H9 (cell line): Measurements from ENCODE around the gene LONRF3. TPM values are rescaled to one million over a fixed set of nuclear protein-coding genes. Genes with fewer than 3 reads are reported as not detected.

Source experiments
- DNase-seq: peaks from one replicate; pipeline ENCODE4 v3.0.0-alpha.2; 2017
- H2AFZ ChIP-seq: one replicate; pipeline ENCODE4 v1.6.1; 2013; ENCODE audit warnings: mild to moderate bottlenecking, low read length, control low read depth, moderate library complexity
- H2AK5ac ChIP-seq: 2 replicates; pipeline ENCODE4 v1.6.1; 2013; ENCODE audit warnings: low read length, control low read depth, mixed read lengths; ENCODE audit not compliant: insufficient read length
- H2BK120ac ChIP-seq: one replicate; pipeline ENCODE4 v1.6.1; 2013; ENCODE audit warnings: low read depth, mild to moderate bottlenecking, low read length, control low read depth, inconsistent platforms; ENCODE audit not compliant: poor library complexity, severe bottlenecking
- H2BK12ac ChIP-seq: 2 replicates; pipeline ENCODE4 v1.6.1; 2013; ENCODE audit warnings: low read length, control low read depth, mixed read lengths, low read depth; ENCODE audit not compliant: insufficient read length
- H2BK15ac ChIP-seq: 2 replicates; pipeline ENCODE4 v1.6.1; 2013; ENCODE audit warnings: low read depth, low read length, control low read depth
- H2BK20ac ChIP-seq: one replicate; pipeline ENCODE4 v1.6.1; 2013; ENCODE audit warnings: low read depth, mild to moderate bottlenecking, low read length, control low read depth, inconsistent platforms; ENCODE audit not compliant: poor library complexity, severe bottlenecking
- H2BK5ac ChIP-seq: 2 replicates; pipeline ENCODE4 v1.6.1; 2013; ENCODE audit warnings: low read length, control low read depth, mixed read lengths; ENCODE audit not compliant: insufficient read length
- H3K14ac ChIP-seq: 2 replicates; pipeline ENCODE4 v1.6.1; 2013; ENCODE audit warnings: low read length, control low read depth; ENCODE audit not compliant: insufficient read depth
- H3K18ac ChIP-seq: 2 replicates; pipeline ENCODE4 v1.6.1; 2013; ENCODE audit warnings: low read depth, mild to moderate bottlenecking, mixed read lengths, low read length, control low read depth; ENCODE audit not compliant: insufficient read length
- H3K23ac ChIP-seq: 2 replicates; pipeline ENCODE4 v1.6.1; 2013; ENCODE audit warnings: low read length, control low read depth, mixed read lengths, low read depth; ENCODE audit not compliant: insufficient read length
- H3K23me2 ChIP-seq: 2 replicates; pipeline ENCODE4 v1.6.1; 2013; ENCODE audit warnings: low read depth, mild to moderate bottlenecking, mixed read lengths, low read length, control low read depth; ENCODE audit not compliant: insufficient read length, poor library complexity, severe bottlenecking
- H3K27ac ChIP-seq: 2 replicates; pipeline ENCODE4 v1.5.1; 2013; ENCODE audit warnings: low read length, control low read depth, mixed read lengths, low read depth; ENCODE audit not compliant: insufficient read length
- H3K27me3 ChIP-seq: 2 replicates; pipeline ENCODE4 v1.6.1; 2013; ENCODE audit warnings: low read length, control low read depth, inconsistent platforms; ENCODE audit not compliant: insufficient read depth
- H3K4ac ChIP-seq: 2 replicates; pipeline ENCODE4 v1.6.1; 2013; ENCODE audit warnings: low read depth, mild to moderate bottlenecking, control low read depth, inconsistent platforms, low read length, moderate library complexity
- H3K4me1 ChIP-seq: 2 replicates; pipeline ENCODE4 v1.6.1; 2013; ENCODE audit warnings: low read length, control low read depth, inconsistent platforms; ENCODE audit not compliant: insufficient read depth
- H3K4me2 ChIP-seq: 2 replicates; pipeline ENCODE4 v1.6.1; 2013; ENCODE audit warnings: low read length, control low read depth, mixed read lengths; ENCODE audit not compliant: insufficient read length, insufficient read depth
- H3K56ac ChIP-seq: 2 replicates; pipeline ENCODE4 v1.6.1; 2013; ENCODE audit warnings: low read depth, mild to moderate bottlenecking, mixed read lengths, low read length, control low read depth; ENCODE audit not compliant: insufficient read length
- H3K79me1 ChIP-seq: 2 replicates; pipeline ENCODE4 v1.6.1; 2013; ENCODE audit warnings: low read depth, mild to moderate bottlenecking, moderate library complexity, low read length, control low read depth, inconsistent platforms; ENCODE audit not compliant: insufficient read depth, poor library complexity, severe bottlenecking
- H3K79me2 ChIP-seq: 2 replicates; pipeline ENCODE4 v1.6.1; 2013; ENCODE audit warnings: low read length, control low read depth, inconsistent platforms; ENCODE audit not compliant: insufficient read depth
- H3K9ac ChIP-seq: 2 replicates; pipeline ENCODE4 v1.6.1; 2013; ENCODE audit warnings: low read length, control low read depth, mixed read lengths; ENCODE audit not compliant: insufficient read length; ENCODE audit errors: extremely low read depth
- H3K9me3 ChIP-seq: one replicate; pipeline ENCODE4 v1.6.1; 2013; ENCODE audit warnings: low read depth, low read length, inconsistent platforms; ENCODE audit not compliant: control insufficient read depth
- H3T11ph ChIP-seq: one replicate; pipeline ENCODE4 v1.6.1; 2013; ENCODE audit warnings: mild to moderate bottlenecking, low read length, control low read depth, inconsistent platforms
- H4K20me1 ChIP-seq: one replicate; pipeline ENCODE4 v1.6.1; 2013; ENCODE audit not compliant: control insufficient read depth, insufficient read length, insufficient read depth
- H4K5ac ChIP-seq: 2 replicates; pipeline ENCODE4 v1.6.1; 2013; ENCODE audit warnings: low read depth, mild to moderate bottlenecking, mixed read lengths, low read length, control low read depth; ENCODE audit not compliant: insufficient read length
- H4K8ac ChIP-seq: replicated peaks from 2 replicates; pipeline ENCODE4 v1.6.1; 2013; ENCODE audit warnings: low read length, control low read depth, mixed read lengths, low read depth; ENCODE audit not compliant: insufficient read length
- H4K91ac ChIP-seq: 2 replicates; pipeline ENCODE4 v1.6.1; 2013; ENCODE audit warnings: low read depth, mild to moderate bottlenecking, moderate library complexity, mixed read lengths, low read length, control low read depth; ENCODE audit not compliant: insufficient read length
- H3K27ac Mint-ChIP-seq, 3 experiments: 2 replicates in 2 of 3; 3 replicates in 1 of 3; pipeline ENCODE4 v1.8.0; 2020 to 2021; ENCODE audit warnings: mixed read lengths in 3 of 3, mild to moderate bottlenecking in 1 of 3, moderate library complexity in 1 of 3
- H3K27me3 Mint-ChIP-seq: 2 replicates; pipeline ENCODE4 v1.8.0; 2021; ENCODE audit warnings: low read depth, mild to moderate bottlenecking, moderate library complexity, mixed read lengths
- H3K36me3 Mint-ChIP-seq, 3 experiments: 2 replicates in 2 of 3; 3 replicates in 1 of 3; pipeline ENCODE4 v1.8.0; 2020 to 2021; ENCODE audit warnings: low read depth in 3 of 3, mixed read lengths in 3 of 3; ENCODE audit not compliant: insufficient read depth in 1 of 3
- H3K4me1 Mint-ChIP-seq, 2 experiments: 2 replicates each; pipeline ENCODE4 v1.8.0; 2020; ENCODE audit warnings: mixed read lengths in 2 of 2
- H3K4me3 Mint-ChIP-seq, 2 experiments: 2 replicates in 1 of 2; 3 replicates in 1 of 2; pipeline ENCODE4 v1.8.0; 2020 to 2021; ENCODE audit warnings: mild to moderate bottlenecking in 2 of 2, mixed read lengths in 2 of 2, moderate library complexity in 1 of 2
- H3K9me3 Mint-ChIP-seq, 2 experiments: 2 replicates in 1 of 2; 3 replicates in 1 of 2; pipeline ENCODE4 v1.8.0; 2020; ENCODE audit warnings: mild to moderate bottlenecking in 2 of 2, mixed read lengths in 2 of 2, moderate library complexity in 1 of 2
- CTCF ChIP-seq: fragments of 200-600 bp; sonication (generic); conservative IDR thresholded peaks from 3 replicates; pipeline ENCODE4 v1.8.0; 2021; ENCODE audit warnings: antibody characterized with exemption, mild to moderate bottlenecking
- WGBS: extraction: QIAGEN DNeasy Blood & Tissue Kit; methylation state at CpG from one replicate; pipeline ENCODE4 v1.1.7; 2013; ENCODE audit warnings: missing lambda C conversion rate, low lambda C conversion rate, mixed read lengths; ENCODE audit not compliant: insufficient read length; ENCODE audit errors: extremely low coverage; 5-methylcytosine and 5-hydroxymethylcytosine counted together
- long read RNA-seq: library from polyadenylated mRNA; unstranded; transcript quantifications from one replicate; pipeline ENCODE4 v2.0.0, GENCODE V29; 2020
- total RNA-seq: library from RNA; stranded (reverse); gene quantifications from 2 replicates; pipeline ENCODE4 v1.2.1, GENCODE V29; 2021

The LONRF3 gene
- 0.33 and 0.39 TPM in 2 replicates for total RNA-seq
- long read RNA-seq, partial matches to known transcripts = 0 of 2 reads
- long read RNA-seq, other reads (novel, unspliced or antisense) = 1 of 2 reads

GRCh38 chrX:118974088-118974907 lies at the start of gene LONRF3:
Gene LONRF3, plus strand, starts transcription at chrX:118974618. Its CDS starts 163 bp downstream, at chrX:118974781.
- H3K27ac Mint-ChIP-seq = no peak within 1 kb of the TSS
- peaks cover 100% of the 10 kb centered on the region for H3K27me3 Mint-ChIP-seq
- H3K9me3 ChIP-seq = peaks cover 36% of the 10 kb centered on the region

More at GRCh38 chrX:118974088-118974907, at the start of gene LONRF3:
- Histone ChIP-seq H3K79me1 (no peaks in the 10 kb centered on the region), H3K79me2 (no peaks in the 10 kb centered on the region), H3K18ac (no peak within 1 kb of the TSS), H3K14ac (no peak within 1 kb of the TSS; the same call in 1 of the 2 replicates), H2BK12ac (no peak within 1 kb of the TSS), H3K4me2 (peak within 1 kb of the TSS; percentile 43), H2BK120ac (no peak within 1 kb of the TSS), H4K20me1 (no peaks in the 10 kb centered on the region), H2BK5ac (no peak within 1 kb of the TSS), H3K23me2 (no peaks in the 10 kb centered on the region), H2AK5ac (no peak within 1 kb of the TSS), H4K5ac (no peak within 1 kb of the TSS), H3K4ac (no peak within 1 kb of the TSS), H2BK20ac (no peak within 1 kb of the TSS), H3K56ac (no peak within 1 kb of the TSS), H4K91ac (no peak within 1 kb of the TSS), H3K4me1 (no peaks in the 10 kb centered on the region), H3T11ph (no peak within 1 kb of the TSS), H4K8ac (no peak within 1 kb of the TSS), H2AFZ (no peak within 1 kb of the TSS), H3K27me3 (peaks cover 71% of the 10 kb centered on the region), H3K9ac (no peak within 1 kb of the TSS), H3K23ac (no peak within 1 kb of the TSS), H3K27ac (no peak within 1 kb of the TSS), H2BK15ac (no peak within 1 kb of the TSS)
- Mint-ChIP-seq H3K4me1 (peaks cover 11 to 23% of the 10 kb centered on the region in 2 experiments), H3K36me3 (peaks cover 2 to 4% (median 3%) of the 10 kb centered on the region in 3 experiments; a peak in 6 of 7 replicates), H3K9me3 (peaks cover 53 to 70% of the 10 kb centered on the region in 2 experiments), H3K4me3 (peak within 1 kb of the TSS; percentile 45 to 74)
- no peak for TF ChIP-seq CTCF
- DNase-seq = no peak
- no CpG with 5 or more reads among the region's 45 CpGs for WGBS
